Measurements from ENCODE around the gene ECE2. TPM values are rescaled to one million over a fixed set of nuclear protein-coding genes. Genes with fewer than 3 reads are reported as not detected.

The ECE2 gene
- total and polyA plus RNA-seq, 10 of the 15 experiments (the other 5 are each of a cell fraction or from before 2014, with no cell fraction given), result not detected

GRCh38 chr3:184299488-184300377 lies 23.9 kb downstream of the ECE2 start:
- intact Hi-C loops (cut with micrococcal nuclease; ENCODE audit: unreplicated experiment) (loop anchor here (2.0 to 5.0 kb wide), 3 partner anchors 15 to 125 kb away; partner anchors contain the start of genes AP2M1 and EIF4G1), in situ Hi-C loops (cut with MboI) (no loop called here)
- H3K36me3 ChIP-seq (ENCODE audit: control insufficient read depth in 2 of 2, insufficient read depth in 2 of 2, low read length in 1 of 2), result peaks cover 18 to 19% of the 10 kb centered on the region in 2 experiments; a peak in 3 of 4 replicates
- peaks cover 3% of the 10 kb centered on the region for H3K4me1 ChIP-seq (ENCODE audit: control insufficient read depth, insufficient read depth, low read length)
- peak overlapping the region; percentile 91 for H3K9ac ChIP-seq (ENCODE audit: control insufficient read depth, insufficient read depth, low read length)
- H3K4me3 ChIP-seq, result peak overlapping the region; percentile 88
- H3K9me3 ChIP-seq (replicated peaks; ENCODE audit: control insufficient read depth, insufficient read depth, low read length), result no peaks in the 10 kb centered on the region
- peak overlapping the region; percentile 64 for H2AFZ ChIP-seq (ENCODE audit: control insufficient read depth, low read depth, low read length)
- BruUV-seq (replicated peaks), result TSS peak; percentile 66
- DNase-seq (ENCODE audit: low read depth, low spot score) (no peak), ATAC-seq (no peak; the same call in 2 of the 3 replicates), FAIRE-seq (no peak)
- no peaks in the 10 kb centered on the region for H4K20me1 ChIP-seq (ENCODE audit: control insufficient read depth, insufficient read depth)
- ChIA-PET POLR2A (interaction anchor here (0.9 to 1.5 kb wide), 3 partner anchors 14 to 114 kb away, joined by 3 read pairs; partner anchors contain the start of genes ABCF3 and FAM131A), CTCF (interaction anchor here (0.6 kb wide), 1 partner anchor 46 kb away, joined by 3 read pairs; no protein-coding TSS in a partner anchor), RAD21 (ENCODE audit: unreplicated experiment) (no interaction called here), SMC1A (ENCODE audit: uncharacterized antibody, unreplicated experiment) (no interaction called here)
- TF ChIP-seq TCF12 (IDR thresholded peaks at IDR 0.05; ENCODE audit: low read depth, low read length) (0 out of 2 replicates have a peak, but pooled peaks have one; percentile 16), HDGF (IDR thresholded peaks at IDR 0.05) (0 out of 2 replicates have a peak, but pooled peaks have one; percentile 43), YY1 (IDR thresholded peaks at IDR 0.05; ENCODE audit: low read depth, low read length) (no peak)
- 17% methylated on average over 29 of the region's 29 CpGs for WGBS (ENCODE audit: insufficient coverage, insufficient replicate concordance, low lambda C conversion rate, missing lambda C conversion rate)
- peak overlapping the region; percentile 96 for H3K4me2 ChIP-seq (ENCODE audit: control insufficient read depth, insufficient read depth)
- H3K27ac ChIP-seq (ENCODE audit: control insufficient read depth, insufficient read depth), result peak overlapping the region; percentile 66
- no peaks in the 10 kb centered on the region for H3K27me3 ChIP-seq (replicated peaks in 1 of 2; ENCODE audit: control insufficient read depth in 2 of 2, insufficient read depth in 2 of 2, low read length in 1 of 2)
- peaks cover 20% of the 10 kb centered on the region for H3K79me2 ChIP-seq (ENCODE audit: control insufficient read depth, insufficient read depth, low read length)

- no peak overlapping the region for H2AFZ ChIP-seq (ENCODE audit: control insufficient read depth, low read depth, low read length)
- ChIA-PET POLR2A (interaction anchor here (1.5 kb wide), 1 partner anchor 13 kb away, joined by 3 read pairs; no protein-coding TSS in a partner anchor), CTCF (interaction anchor here (1.1 kb wide), 1 partner anchor 11 kb away, joined by 6 read pairs; no protein-coding TSS in a partner anchor), RAD21 (ENCODE audit: unreplicated experiment) (no interaction called here), SMC1A (ENCODE audit: uncharacterized antibody, unreplicated experiment) (no interaction called here)
- H3K36me3 ChIP-seq (ENCODE audit: control insufficient read depth in 2 of 2, insufficient read depth in 2 of 2, low read length in 1 of 2), result peaks cover 18 to 24% of the 10 kb centered on the region in 2 experiments
- H3K79me2 ChIP-seq (ENCODE audit: control insufficient read depth, insufficient read depth, low read length), result peaks cover 20% of the 10 kb centered on the region
- no TSS peak for BruUV-seq (replicated peaks)
- no peak overlapping the region for H3K27ac ChIP-seq (ENCODE audit: control insufficient read depth, insufficient read depth)
- DNase-seq (ENCODE audit: low read depth, low spot score), result no peak
- no peak for ATAC-seq
- peaks cover 3% of the 10 kb centered on the region for H3K4me1 ChIP-seq (ENCODE audit: control insufficient read depth, insufficient read depth, low read length)
- intact Hi-C loops (cut with micrococcal nuclease; ENCODE audit: unreplicated experiment) (no loop called here), in situ Hi-C loops (cut with MboI) (no loop called here)
- H3K27me3 ChIP-seq (replicated peaks in 1 of 2; ENCODE audit: control insufficient read depth in 2 of 2, insufficient read depth in 2 of 2, low read length in 1 of 2), result no peaks in the 10 kb centered on the region
- H3K4me2 ChIP-seq (ENCODE audit: control insufficient read depth, insufficient read depth), result peak overlapping the region; percentile 96
- TF ChIP-seq ZNF274 (IDR thresholded peaks at IDR 0.05; ENCODE audit: insufficient read depth, insufficient read length) (no peak), ZNF217 (IDR thresholded peaks at IDR 0.05) (no peak), ASH2L (IDR thresholded peaks at IDR 0.05; ENCODE audit: borderline replicate concordance, low read depth) (no peak), CBX3 (IDR thresholded peaks at IDR 0.05; ENCODE audit: borderline replicate concordance, low read depth) (no peak), REST (IDR thresholded peaks at IDR 0.05; ENCODE audit: low read depth, low read length) (no peak)
- no peak for FAIRE-seq
- H3K9me3 ChIP-seq (replicated peaks; ENCODE audit: control insufficient read depth, insufficient read depth, low read length), result no peaks in the 10 kb centered on the region
- 84% methylated on average over 3 of the region's 3 CpGs for WGBS (ENCODE audit: insufficient coverage, insufficient replicate concordance, low lambda C conversion rate, missing lambda C conversion rate)
- H3K9ac ChIP-seq (ENCODE audit: control insufficient read depth, insufficient read depth, low read length), result peak overlapping the region; percentile 91
- H3K4me3 ChIP-seq, result peak overlapping the region; percentile 88; the same call in 1 of the 2 replicates
- no peaks in the 10 kb centered on the region for H4K20me1 ChIP-seq (ENCODE audit: control insufficient read depth, insufficient read depth)
Observed at GRCh38 chr3:184300378-184300720, 24.5 kb downstream of the ECE2 start.
